HCT116 (cell line): Measurements from ENCODE around the gene CMPK1.

Source experiments
- ELF1 ChIP-seq: IDR thresholded peaks from 2 replicates; pipeline ENCODE4 v1.6.1; 2012; ENCODE audit warnings: low read depth, borderline replicate concordance
- EZH2 ChIP-seq: fragments of 200-600 bp; sonication (generic); IDR thresholded peaks from 2 replicates; pipeline ENCODE4 v1.6.1; 2017; ENCODE audit warnings: antibody characterized with exemption, mixed run types
- EZH2phosphoT487 ChIP-seq: fragments of 200-600 bp; IDR thresholded peaks from 2 replicates; pipeline ENCODE4 v1.6.1; 2018; ENCODE audit warnings: antibody characterized with exemption, borderline replicate concordance
- POLR2A ChIP-seq: IDR thresholded peaks from 2 replicates; pipeline ENCODE4 v1.7.0; 2011; ENCODE audit warnings: borderline replicate concordance; ENCODE audit not compliant: insufficient read depth, insufficient read length; ENCODE audit errors: extremely low read depth
- POLR2AphosphoS5 ChIP-seq: IDR thresholded peaks from 2 replicates; pipeline ENCODE4 v1.6.1; 2011; ENCODE audit warnings: mild to moderate bottlenecking, low read depth, low read length, moderate library complexity
- SIN3A ChIP-seq: IDR thresholded peaks from 2 replicates; pipeline ENCODE4 v1.6.1; 2012; ENCODE audit warnings: low read depth
- SRF ChIP-seq: IDR thresholded peaks from 2 replicates; pipeline ENCODE4 v1.6.1; 2012; ENCODE audit warnings: low read depth
- ZFX ChIP-seq: fragments of 450-650 bp; IDR thresholded peaks from 2 replicates; pipeline ENCODE4 v1.6.1; 2017
- TF ChIP-seq, protein P1 (sequence below), 3 experiments: fragments of 200-600 bp in 1 of 3; sonication (generic) in 1 of 3; IDR thresholded peaks in 2 of 3; conservative IDR thresholded peaks in 1 of 3; 2 replicates each; pipeline ENCODE4 v1.5.1; 2012 to 2017; ENCODE audit warnings: low read depth in 2 of 3, low read length in 2 of 3, antibody characterized with exemption in 1 of 3, borderline replicate concordance in 1 of 3, control low read depth in 1 of 3, mild to moderate bottlenecking in 1 of 3, mixed read lengths in 1 of 3, mixed run types in 1 of 3, moderate library complexity in 1 of 3; ENCODE audit not compliant: insufficient read depth in 1 of 3

DNA sequence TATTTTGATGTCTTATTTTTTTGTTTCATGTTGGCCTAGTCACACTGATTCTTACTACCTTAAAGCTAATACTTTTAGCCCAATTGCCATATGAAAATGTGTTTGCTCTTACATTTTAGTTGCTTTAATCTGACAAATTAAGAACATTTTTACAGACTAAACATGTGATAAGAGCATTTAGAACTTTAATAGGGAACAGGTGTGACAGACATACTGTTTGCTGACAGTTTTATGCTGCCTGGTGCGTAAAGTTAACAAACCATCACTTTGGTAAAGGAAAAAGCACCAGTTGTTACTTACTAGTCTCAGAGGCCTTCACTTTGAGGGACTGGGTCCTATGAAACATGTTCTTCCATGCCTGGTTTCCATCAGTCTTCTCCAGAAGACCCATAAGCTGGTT is 14.7 kb downstream of the CMPK1 start:
- TF ChIP-seq SRF (no peak), ELF1 (no peak), EZH2phosphoT487 (no peak), ZFX (no peak), POLR2AphosphoS5 (no peak), SIN3A (no peak), POLR2A (no peak), EZH2 (no peak)
- TF ChIP-seq, protein P1, sequence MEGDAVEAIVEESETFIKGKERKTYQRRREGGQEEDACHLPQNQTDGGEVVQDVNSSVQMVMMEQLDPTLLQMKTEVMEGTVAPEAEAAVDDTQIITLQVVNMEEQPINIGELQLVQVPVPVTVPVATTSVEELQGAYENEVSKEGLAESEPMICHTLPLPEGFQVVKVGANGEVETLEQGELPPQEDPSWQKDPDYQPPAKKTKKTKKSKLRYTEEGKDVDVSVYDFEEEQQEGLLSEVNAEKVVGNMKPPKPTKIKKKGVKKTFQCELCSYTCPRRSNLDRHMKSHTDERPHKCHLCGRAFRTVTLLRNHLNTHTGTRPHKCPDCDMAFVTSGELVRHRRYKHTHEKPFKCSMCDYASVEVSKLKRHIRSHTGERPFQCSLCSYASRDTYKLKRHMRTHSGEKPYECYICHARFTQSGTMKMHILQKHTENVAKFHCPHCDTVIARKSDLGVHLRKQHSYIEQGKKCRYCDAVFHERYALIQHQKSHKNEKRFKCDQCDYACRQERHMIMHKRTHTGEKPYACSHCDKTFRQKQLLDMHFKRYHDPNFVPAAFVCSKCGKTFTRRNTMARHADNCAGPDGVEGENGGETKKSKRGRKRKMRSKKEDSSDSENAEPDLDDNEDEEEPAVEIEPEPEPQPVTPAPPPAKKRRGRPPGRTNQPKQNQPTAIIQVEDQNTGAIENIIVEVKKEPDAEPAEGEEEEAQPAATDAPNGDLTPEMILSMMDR (IDR thresholded peaks at IDR 0.05 in 2 of 3, conservative IDR thresholded peaks at IDR 0.05 in 1 of 3; ENCODE audit: borderline replicate concordance in 1 of 3, insufficient read depth in 1 of 3, low read depth in 2 of 3, low read length in 2 of 3) = no peak
